ENCODE data around the gene CD40. TPM values are rescaled to one million over a fixed set of nuclear protein-coding genes. Genes with fewer than 3 reads are reported as not detected.
A peak's percentile ranks its signal among the peaks of the same experiment; 100 is the strongest.

Gene CD40
- total RNA-seq, 1 experiment from 2014 or later, result not detected

DNA sequence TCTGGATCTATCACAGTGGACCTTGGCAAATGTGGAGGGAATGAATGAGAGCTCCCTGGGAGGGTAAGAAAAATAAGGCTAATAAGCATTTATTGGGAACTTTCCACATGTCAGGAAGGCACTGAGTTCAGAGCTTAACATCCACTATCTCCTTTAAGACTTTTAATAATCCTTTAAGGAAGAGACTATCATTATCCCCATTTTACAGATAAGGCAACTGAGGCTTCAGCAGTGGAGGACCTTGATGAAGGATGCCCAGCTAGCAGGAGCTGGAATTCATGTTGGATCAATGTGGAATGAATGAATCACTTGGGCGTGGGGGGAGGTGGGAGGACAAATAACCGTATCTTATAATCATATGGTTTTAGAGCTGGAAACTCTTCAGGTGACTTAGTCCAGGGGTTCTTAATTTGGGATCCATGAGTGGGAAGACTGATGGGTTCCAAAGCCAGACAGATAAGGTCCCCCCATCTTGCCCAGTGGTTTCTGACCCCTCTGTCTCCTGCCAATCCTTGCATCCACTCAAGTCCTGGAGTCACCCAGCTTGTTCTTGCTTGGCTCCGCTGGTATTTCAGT lies 54.9 kb downstream of the CD40 start:
- DNase-seq (ENCODE audit: low read depth), result no peak

DNA sequence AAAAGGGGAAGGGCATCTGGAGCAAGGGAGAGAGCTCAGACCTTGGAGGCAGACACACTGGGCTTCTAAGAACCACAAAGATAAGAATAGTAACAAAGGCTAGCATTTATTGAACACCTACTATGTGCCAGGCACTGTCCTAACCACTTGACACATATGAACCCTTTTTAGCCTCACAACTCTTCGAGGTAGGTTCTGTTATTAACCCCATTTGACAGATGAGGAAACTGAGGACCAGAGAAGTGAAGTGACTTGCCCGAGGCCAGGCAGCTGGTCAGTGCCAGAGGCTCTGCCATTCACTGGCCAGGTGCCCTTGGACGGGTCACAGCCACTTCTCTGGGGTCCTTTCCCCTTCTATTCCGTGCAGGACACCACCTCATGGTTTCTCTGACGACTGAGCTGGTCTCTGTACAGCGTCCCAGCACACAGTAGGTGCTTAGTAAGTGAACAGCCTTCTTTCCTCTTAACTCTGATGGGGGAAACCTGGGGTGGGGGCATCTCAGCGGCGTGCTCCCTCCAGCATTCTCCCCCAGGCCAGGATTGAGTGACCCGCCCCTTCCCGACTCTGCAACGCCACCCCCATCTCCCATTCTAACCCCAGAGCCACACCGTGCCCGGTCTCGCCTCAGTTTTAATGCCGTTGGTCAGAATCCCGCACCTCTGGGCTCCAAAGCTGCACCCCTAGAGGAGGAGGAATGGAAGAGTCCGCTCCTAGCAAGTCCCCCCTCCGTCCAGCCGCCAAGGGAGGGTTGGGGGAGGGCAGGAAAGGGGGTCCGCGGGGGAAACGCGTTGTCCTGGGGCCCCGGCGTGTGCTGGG lies 55.7 kb downstream of the CD40 start:
- no peak for DNase-seq (ENCODE audit: low read depth)

DNA sequence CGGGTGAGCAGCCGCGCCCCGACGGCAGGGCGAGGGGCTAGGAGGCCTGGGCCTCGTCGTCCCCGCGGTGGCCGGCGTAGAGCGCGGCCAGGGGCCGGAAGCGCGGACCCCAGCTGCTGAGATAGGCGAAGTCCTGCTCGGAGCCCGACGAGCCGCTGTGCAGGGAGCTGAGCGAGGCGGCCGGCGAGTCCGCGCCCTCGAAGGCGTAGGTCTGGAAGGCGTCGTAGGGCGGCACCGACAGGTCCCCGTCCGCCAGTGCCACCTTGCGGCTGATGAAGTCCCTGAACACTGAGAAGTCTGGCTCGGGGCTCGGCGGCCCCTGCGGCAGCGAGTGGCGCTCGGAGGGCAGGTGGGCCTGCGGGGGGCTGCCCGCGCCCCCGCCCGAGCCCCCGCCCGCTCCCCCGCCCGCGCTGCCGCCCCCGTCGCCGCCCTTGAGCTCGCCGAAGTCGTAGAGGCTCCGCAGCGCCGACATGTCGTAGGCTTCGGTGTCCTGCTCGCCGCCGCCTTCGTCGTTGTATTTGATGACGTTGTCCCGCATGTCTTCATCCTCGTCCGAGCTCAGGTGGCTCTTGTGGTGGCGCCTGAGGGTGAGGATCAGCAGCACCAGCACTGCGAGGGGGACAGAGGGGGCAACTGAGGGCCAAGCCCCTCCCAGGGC lies 56.5 kb downstream of the CD40 start:
- peak; percentile 24 for DNase-seq (ENCODE audit: low read depth)

- DNase-seq (ENCODE audit: low read depth), result no peak
Measured at GRCh38 chr20:46175127-46175494, 57.0 kb downstream of the CD40 start.

- DNase-seq (ENCODE audit: low read depth), result no peak
Measured at GRCh38 chr20:46176739-46177378, 58.7 kb downstream of the CD40 start.

- no peak for DNase-seq (ENCODE audit: low read depth)
Measured at GRCh38 chr20:46177768-46178167, 59.7 kb downstream of the CD40 start.

GRCh38 chr20:46178891-46179290 lies 60.8 kb downstream of the CD40 start:
- DNase-seq (ENCODE audit: low read depth), result no peak

Other genes with a start within 250 kb of the CD40 start
- 11.2 and 19.8 TPM in 2 replicates for gene ZSWIM1, start 237.1 kb upstream of the CD40 start, total RNA-seq (2014; rRNA removed; shearing (Covaris generic))
- 0.52 TPM in 1 of 2 replicates, not detected in the other for gene SPATA25, start 230.7 kb upstream of the CD40 start, total RNA-seq (2014; rRNA removed; shearing (Covaris generic))
- 3.1 and 6.0 TPM in 2 replicates for gene NEURL2, start 227.1 kb upstream of the CD40 start, total RNA-seq (2014; rRNA removed; shearing (Covaris generic))
- gene CTSA, start 227.0 kb upstream of the CD40 start, total RNA-seq (2014; rRNA removed; shearing (Covaris generic)), result 253 and 328 TPM in 2 replicates
- 9.6 and 13.4 TPM in 2 replicates for gene PLTP, start 206.2 kb upstream of the CD40 start, total RNA-seq (2014; rRNA removed; shearing (Covaris generic))
- gene PCIF1, start 183.6 kb upstream of the CD40 start, total RNA-seq (2014; rRNA removed; shearing (Covaris generic)), result 11.1 and 14.5 TPM in 2 replicates
- 8.4 and 13.0 TPM in 2 replicates for gene ZNF335, start 146.1 kb upstream of the CD40 start, total RNA-seq (2014; rRNA removed; shearing (Covaris generic))
- gene MMP9, start 109.4 kb upstream of the CD40 start, total RNA-seq (2014; rRNA removed; shearing (Covaris generic)), result 1.5 and 2.3 TPM in 2 replicates
- gene SLC12A5, start 89.1 kb upstream of the CD40 start, total RNA-seq (2014; rRNA removed; shearing (Covaris generic)), result 0.37 and 1.8 TPM in 2 replicates
- 20.0 and 24.0 TPM in 2 replicates for gene NCOA5, start 28.4 kb upstream of the CD40 start, total RNA-seq (2014; rRNA removed; shearing (Covaris generic))
- gene CDH22, start 190.2 kb downstream of the CD40 start, total RNA-seq (2014; rRNA removed; shearing (Covaris generic)), result not detected in 2 replicates